ENCODE measurements around the gene SH3BP2.

SH3BP2 gene

GRCh38 chr4:2781911-2782310 lies 11.0 kb upstream of the SH3BP2 start:
- DNase-seq (ENCODE audit: low read depth), result no peak
- no peak overlapping the region for H3K4me3 ChIP-seq (ENCODE audit: low read depth, low read length)
- TF ChIP-seq CTCF (IDR thresholded peaks at IDR 0.05; ENCODE audit: low read depth, low read length, missing control alignments), result no peak

- DNase-seq (ENCODE audit: low read depth), result no peak
- no peak for TF ChIP-seq CTCF (IDR thresholded peaks at IDR 0.05; ENCODE audit: low read depth, low read length, missing control alignments)
- no peak overlapping the region for H3K4me3 ChIP-seq (ENCODE audit: low read depth, low read length)
Measured at GRCh38 chr4:2783790-2784189, 9.1 kb upstream of the SH3BP2 start.

- DNase-seq (ENCODE audit: low read depth), result peak; percentile 73
- no peak for TF ChIP-seq CTCF (IDR thresholded peaks at IDR 0.05; ENCODE audit: low read depth, low read length, missing control alignments)
- H3K4me3 ChIP-seq (ENCODE audit: low read depth, low read length), result no peak overlapping the region
Measured at GRCh38 chr4:2785613-2786012, 7.3 kb upstream of the SH3BP2 start.

GRCh38 chr4:2786152-2786671 lies 6.7 kb upstream of the SH3BP2 start:
- H3K4me3 ChIP-seq (ENCODE audit: low read depth, low read length), result no peak overlapping the region
- no peak for TF ChIP-seq CTCF (IDR thresholded peaks at IDR 0.05; ENCODE audit: low read depth, low read length, missing control alignments)
- no peak for DNase-seq (ENCODE audit: low read depth)

GRCh38 chr4:2786794-2787229 lies 6.1 kb upstream of the SH3BP2 start:
- TF ChIP-seq CTCF (IDR thresholded peaks at IDR 0.05; ENCODE audit: low read depth, low read length, missing control alignments), result no peak
- no peak overlapping the region for H3K4me3 ChIP-seq (ENCODE audit: low read depth, low read length)

GRCh38 chr4:2787230-2788100 lies 5.4 kb upstream of the SH3BP2 start:
- peak; percentile 16 for TF ChIP-seq CTCF (IDR thresholded peaks at IDR 0.05; ENCODE audit: low read depth, low read length, missing control alignments)
- no peak overlapping the region; the same call in 1 of the 2 replicates for H3K4me3 ChIP-seq (ENCODE audit: low read depth, low read length)
- DNase-seq (ENCODE audit: low read depth), result peak; percentile 92

More at GRCh38 chr4:2786794-2787229, 6.1 kb upstream of the SH3BP2 start:
- DNase-seq (ENCODE audit: low read depth), result no peak
